ENCODE results near the gene RPS21.

RPS21 gene

DNA sequence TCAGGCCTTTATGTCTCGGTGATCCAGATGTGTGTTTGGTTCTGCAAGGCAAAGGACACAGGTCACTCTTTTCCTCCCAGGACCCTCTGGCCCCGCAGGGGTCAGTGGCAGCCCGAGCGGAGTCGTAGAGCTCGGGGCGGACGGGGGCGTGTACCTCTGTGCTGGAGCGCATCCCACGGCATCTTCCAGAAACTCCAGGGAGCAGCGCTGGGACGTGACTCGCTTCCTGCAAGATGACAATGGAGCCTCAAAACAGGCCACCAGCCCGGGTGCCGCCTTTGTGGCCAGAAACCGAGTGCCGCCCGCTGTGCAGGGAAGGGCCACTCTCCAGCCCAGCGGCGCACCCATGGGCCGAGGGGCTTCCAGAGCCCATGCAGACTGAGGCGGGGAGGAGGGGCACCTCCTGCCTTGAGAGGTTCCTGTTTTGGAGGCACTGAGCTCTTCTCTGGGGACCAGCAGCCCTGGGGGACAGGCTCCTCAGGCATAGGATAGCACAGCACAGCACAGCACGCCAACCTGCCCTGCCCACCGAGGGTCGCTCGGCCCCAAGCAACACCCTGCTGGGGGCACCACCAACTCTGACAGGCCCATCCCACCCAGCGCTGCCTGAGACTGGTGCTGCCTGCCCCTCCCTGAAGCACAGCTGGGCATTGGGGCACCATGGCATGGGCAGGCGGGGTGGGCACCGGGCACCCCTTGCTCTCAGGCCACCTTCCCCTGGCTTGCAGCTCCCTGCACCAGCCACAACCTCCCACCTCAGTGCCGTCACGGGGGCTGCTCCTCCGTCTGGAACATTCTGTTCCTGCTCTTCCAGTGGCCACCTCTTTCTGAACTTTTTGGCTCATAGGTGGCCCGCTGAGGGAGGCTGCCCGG, 9.7 kb downstream of the RPS21 start:
- DNase-seq (ENCODE audit: low spot score) = no peak

- DNase-seq (ENCODE audit: low spot score) = no peak
Observed at GRCh38 chr20:62398120-62398821, 11.4 kb downstream of the RPS21 start.

DNA sequence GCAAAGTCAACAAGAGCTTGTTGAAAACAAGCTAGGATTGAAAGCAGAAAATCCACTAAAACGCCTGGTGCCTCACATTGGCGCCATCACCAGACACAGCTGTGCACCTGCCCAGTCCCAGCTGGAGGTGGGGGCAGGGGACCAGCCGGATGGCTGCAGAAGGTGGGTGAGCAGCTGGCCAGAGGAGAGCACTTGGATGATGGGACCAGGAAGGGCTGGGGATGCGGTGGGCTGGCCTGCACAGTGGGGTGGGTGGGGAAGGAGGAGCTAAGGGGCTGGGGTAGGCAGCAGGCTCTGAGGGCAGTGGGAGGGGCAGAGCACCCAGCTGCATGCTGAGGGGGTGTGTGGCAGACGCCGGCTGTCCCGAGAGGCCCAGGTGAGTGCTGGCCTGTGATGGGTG, 13.1 kb downstream of the RPS21 start:
- no peak for DNase-seq (ENCODE audit: low spot score)

DNA sequence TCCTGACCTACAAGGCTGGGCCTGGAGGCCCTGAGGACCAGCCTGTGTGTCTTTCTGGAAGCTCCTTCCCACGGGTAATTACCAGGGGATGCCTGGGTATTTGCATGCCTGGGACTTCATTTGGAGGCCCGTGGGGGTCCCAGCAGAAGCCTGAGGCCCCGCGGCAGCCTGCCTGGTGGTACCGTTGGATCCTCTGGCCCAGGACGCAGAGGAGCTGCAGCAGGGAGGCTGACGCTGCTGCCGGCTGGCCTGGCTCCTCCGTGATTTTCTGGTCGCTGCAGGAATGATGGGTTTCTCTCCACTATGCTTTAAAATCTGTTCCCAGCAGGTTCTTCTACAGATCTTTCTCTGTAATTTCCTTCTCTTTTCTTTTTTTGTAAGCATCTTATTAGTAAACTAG, 13.6 kb downstream of the RPS21 start:
- no peak for DNase-seq (ENCODE audit: low spot score)

DNA sequence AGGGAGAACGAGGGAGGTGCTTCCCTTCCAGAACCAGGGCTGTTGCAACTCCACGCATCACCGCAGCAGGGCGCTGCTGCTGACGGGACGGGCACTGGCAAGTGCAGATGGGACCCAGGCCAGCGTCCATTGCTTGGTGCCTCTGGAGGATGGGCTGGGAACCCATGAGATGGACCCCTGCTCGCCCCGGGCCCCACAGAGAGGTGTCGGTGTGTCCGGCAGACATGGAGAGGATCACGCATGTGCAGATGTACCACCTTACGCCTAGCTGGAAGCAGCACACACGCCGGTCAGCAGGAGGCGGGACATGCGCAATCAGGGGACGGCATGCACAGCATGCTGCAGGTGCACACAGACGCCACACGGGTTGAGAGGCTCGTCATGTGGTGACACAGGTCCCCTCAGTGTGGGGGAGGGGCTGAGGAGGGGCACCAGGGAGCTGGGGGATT, 14.5 kb downstream of the RPS21 start:
- DNase-seq (ENCODE audit: low spot score) = no peak

DNA sequence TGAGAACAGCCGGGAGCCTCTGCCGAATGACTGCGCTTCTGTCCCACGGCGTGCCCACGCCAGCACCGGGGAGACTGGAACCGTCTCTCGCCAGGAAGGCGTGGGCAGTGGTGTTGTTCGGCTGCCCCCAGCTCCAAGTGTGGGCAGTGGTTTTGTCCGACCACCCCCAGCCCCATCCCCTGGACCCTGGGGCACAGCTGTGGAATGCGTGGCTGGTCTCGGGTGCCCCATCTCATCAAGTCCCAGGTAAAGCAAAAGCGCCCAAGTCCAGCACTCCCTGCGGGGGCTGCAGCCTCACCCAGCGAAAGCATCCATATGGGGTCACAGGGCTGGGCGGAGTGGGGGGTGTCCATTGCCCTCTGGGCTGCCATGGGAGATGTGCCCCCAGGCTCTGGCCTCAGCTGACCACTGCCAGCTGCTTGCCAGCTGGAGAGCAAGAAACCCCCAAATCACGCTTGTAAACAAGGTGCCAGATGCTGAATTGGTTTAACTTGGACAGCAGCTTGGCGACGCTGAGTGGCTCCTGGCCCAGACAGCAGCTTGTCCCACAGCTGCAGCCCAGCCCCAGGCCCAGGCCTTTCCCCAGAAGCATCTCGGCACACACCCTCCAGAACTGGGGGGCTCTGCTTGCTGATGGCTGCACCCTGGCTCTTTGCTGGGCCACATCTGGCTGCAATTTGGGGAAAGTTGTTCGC, 15.7 kb downstream of the RPS21 start:
- no peak for DNase-seq (ENCODE audit: low spot score)

GRCh38 chr20:62403331-62403730, 16.4 kb downstream of the RPS21 start:
- DNase-seq (ENCODE audit: low spot score) = no peak

GRCh38 chr20:62404112-62404665, 17.3 kb downstream of the RPS21 start:
- DNase-seq (ENCODE audit: low spot score) = no peak

- no peak for DNase-seq (ENCODE audit: low spot score)
Observed at GRCh38 chr20:62404761-62405107, 17.8 kb downstream of the RPS21 start.

GRCh38 chr20:62405108-62405980, 18.4 kb downstream of the RPS21 start:
- DNase-seq (ENCODE audit: low spot score) = peak; percentile 95

GRCh38 chr20:62405981-62406513, 19.1 kb downstream of the RPS21 start:
- DNase-seq (ENCODE audit: low spot score) = no peak

GRCh38 chr20:62406635-62407176, 19.8 kb downstream of the RPS21 start:
- no peak for DNase-seq (ENCODE audit: low spot score)

- DNase-seq (ENCODE audit: low spot score) = peak; percentile 99
Observed at GRCh38 chr20:62407221-62407992, 20.5 kb downstream of the RPS21 start, which contains the start of gene CABLES2. Gene CABLES2, minus strand, starts transcription at chr20:62407285. Its CDS starts 9 bp downstream, at chr20:62407276.

- no peak for DNase-seq (ENCODE audit: low spot score)
Observed at GRCh38 chr20:62408055-62408454, 21.2 kb downstream of the RPS21 start.

GRCh38 chr20:62408640-62409039, 21.7 kb downstream of the RPS21 start:
- DNase-seq (ENCODE audit: low spot score) = no peak

GRCh38 chr20:62409086-62409853, 22.4 kb downstream of the RPS21 start:
- no peak for DNase-seq (ENCODE audit: low spot score)

GRCh38 chr20:62409931-62410745, 23.2 kb downstream of the RPS21 start:
- peak; percentile 85 for DNase-seq (ENCODE audit: low spot score)

GRCh38 chr20:62410746-62411478, 24.0 kb downstream of the RPS21 start:
- DNase-seq (ENCODE audit: low spot score) = no peak
